H1 (cell line): ENCODE results near the gene SV2B. TPM values are rescaled to one million over a fixed set of nuclear protein-coding genes. Genes with fewer than 3 reads are reported as not detected.

Source experiments
- CEBPB ChIP-seq: IDR thresholded peaks from 2 replicates; pipeline ENCODE4 v1.6.1; 2012; ENCODE audit warnings: low read depth, low read length
- CHD1 ChIP-seq: IDR thresholded peaks from 2 replicates; pipeline ENCODE4 v1.6.1; 2012; ENCODE audit warnings: low read depth, low read length, improper control_type of control experiment
- CREB1 ChIP-seq: IDR thresholded peaks from 2 replicates; pipeline ENCODE4 v1.6.1; 2012; ENCODE audit warnings: inconsistent platforms
- EP300 ChIP-seq, 2 experiments: IDR thresholded peaks; 1 replicate in 1 of 2; 2 replicates in 1 of 2; pipeline ENCODE4 v1.6.1; 2011 to 2012; ENCODE audit warnings: low read depth in 2 of 2, low read length in 2 of 2, mild to moderate bottlenecking in 2 of 2, borderline replicate concordance in 1 of 2, inconsistent platforms in 1 of 2, moderate library complexity in 1 of 2
- EZH2 ChIP-seq: fragments of 200-600 bp; sonication (generic); IDR thresholded peaks from 2 replicates; pipeline ENCODE4 v1.7.1; 2012; ENCODE audit warnings: low read depth, mild to moderate bottlenecking, moderate library complexity, low read length, inconsistent platforms; ENCODE audit not compliant: severe bottlenecking
- SUZ12 ChIP-seq: fragments of 200-600 bp; sonication (generic); IDR thresholded peaks from 2 replicates; pipeline ENCODE4 v1.6.1; 2012; ENCODE audit warnings: mild to moderate bottlenecking, inconsistent platforms, low read length, moderate library complexity, mixed read lengths
- TAF1 ChIP-seq: IDR thresholded peaks from 2 replicates; pipeline ENCODE4 v1.6.1; 2011; ENCODE audit warnings: mild to moderate bottlenecking, low read depth, low read length
- polyA plus RNA-seq, 7 experiments: library from polyadenylated mRNA; depleted of rRNA in 3 of 7; stranded (reverse) in 5 of 7; unstranded in 2 of 7; fragments of >200 nt in 5 of 7; fragments of 200-250 nt in 2 of 7; gene quantifications; 1 replicate in 5 of 7; 2 replicates in 1 of 7; 4 replicates in 1 of 7; pipeline versions ENCODE4 v1.2.1 to v1.2.3, GENCODE V29; 2011 to 2013; ENCODE audit warnings: missing spikeins in 2 of 7, mixed read lengths in 2 of 7
- total RNA-seq: library from RNA; stranded (reverse); fragmentation: NEBNext Ultra II Directional; extraction: Animal tissue kit (Norgen Biotek cat#: 25700); gene quantifications from 2 replicates; pipeline ENCODE4 v1.2.1, GENCODE V29; 2021

Gene SV2B
- total and polyA plus RNA-seq, 2 of the 8 experiments (the other 6 are each of a cell fraction or from before 2014, with no cell fraction given), result 0.09 to 0.20 TPM

DNA sequence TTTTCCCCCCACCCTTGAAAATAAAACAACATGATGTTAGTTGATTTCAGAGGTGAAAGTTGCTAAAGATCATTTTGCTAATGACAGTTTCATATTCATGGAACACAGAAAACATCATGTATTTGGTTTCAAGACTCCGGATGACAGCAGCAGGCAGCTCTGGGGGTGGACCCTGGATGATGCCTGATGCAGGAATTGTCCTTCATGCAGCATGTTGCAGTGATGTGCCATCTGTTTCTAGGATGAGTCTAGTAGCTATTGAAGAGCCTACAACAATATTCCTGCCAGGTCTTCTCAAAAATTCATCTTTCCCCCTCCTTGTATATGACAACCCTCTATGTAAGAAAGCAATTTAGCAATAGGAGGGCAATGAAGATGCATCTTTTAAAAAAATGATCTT lies 108.3 kb downstream of the SV2B start (continued):
- TF ChIP-seq EZH2 (no peak), EP300 (IDR thresholded peaks at IDR 0.05; ENCODE audit: borderline replicate concordance in 1 of 2, low read depth in 2 of 2, low read length in 2 of 2) (no peak), CREB1 (no peak), CHD1 (no peak), TAF1 (no peak), SUZ12 (no peak), CEBPB (no peak)
- TF ChIP-seq, all 59 proteins: peak for 0
